HepG2 (cell line): Measurements from ENCODE around the gene TUBB4B. TPM values are rescaled to one million over a fixed set of nuclear protein-coding genes. Genes with fewer than 3 reads are reported as not detected.

ENCODE experiments used
- CBX2 ChIP-seq, 2 experiments: fragments of 200-600 bp in 1 of 2; sonication (generic); formaldehyde crosslinking in 1 of 2; IDR thresholded peaks; 2 replicates each; pipeline versions ENCODE4 v1.7.0 to v1.8.1; 2018 to 2022; ENCODE audit warnings: low read depth in 2 of 2, low read length in 1 of 2, mild to moderate bottlenecking in 1 of 2, missing genetic modification reagents in 1 of 2
- CENPX ChIP-seq: sonication (generic); formaldehyde crosslinking; IDR thresholded peaks from 2 replicates; pipeline ENCODE4 v1.9.0; 2021; ENCODE audit warnings: mild to moderate bottlenecking, missing genetic modification reagents, moderate library complexity
- ETS1 ChIP-seq: sonication (generic); formaldehyde crosslinking; IDR thresholded peaks from 2 replicates; pipeline ENCODE4 v1.4.0; 2020; ENCODE audit warnings: missing genetic modification reagents
- GABPB1 ChIP-seq: IDR thresholded peaks from 2 replicates; pipeline ENCODE4 v1.6.1; 2016; ENCODE audit warnings: mild to moderate bottlenecking, missing genetic modification reagents, moderate library complexity, missing compliant biosample characterization
- HDAC1 ChIP-seq: sonication (generic); formaldehyde crosslinking; IDR thresholded peaks from 2 replicates; pipeline ENCODE4 v1.5.1; 2020; ENCODE audit warnings: mild to moderate bottlenecking, missing genetic modification reagents
- HMGXB3 ChIP-seq: sonication (generic); formaldehyde crosslinking; IDR thresholded peaks from 2 replicates; pipeline ENCODE4 v1.4.0; 2020; ENCODE audit warnings: missing genetic modification reagents, borderline replicate concordance
- HNF1B ChIP-seq: sonication (generic); formaldehyde crosslinking; IDR thresholded peaks from 2 replicates; pipeline ENCODE4 v1.5.1; 2020; ENCODE audit warnings: mild to moderate bottlenecking, moderate library complexity, missing genetic modification reagents
- HNF4A ChIP-seq: sonication (generic); formaldehyde crosslinking; IDR thresholded peaks from 2 replicates; pipeline ENCODE4 v1.4.0; 2020; ENCODE audit warnings: missing genetic modification reagents
- KDM5A ChIP-seq: fragments of 200-600 bp; sonication (generic); IDR thresholded peaks from 2 replicates; pipeline ENCODE4 v1.7.0; 2018; ENCODE audit warnings: antibody characterized with exemption, mild to moderate bottlenecking, low read length, borderline replicate concordance
- KLF9 ChIP-seq: IDR thresholded peaks from 2 replicates; pipeline ENCODE4 v1.6.1; 2016; ENCODE audit warnings: low read depth
- NCOR1 ChIP-seq: fragments of 200-600 bp; sonication (generic); IDR thresholded peaks from 2 replicates; pipeline ENCODE4 v1.7.0; 2017; ENCODE audit warnings: antibody characterized with exemption, low read length, borderline replicate concordance
- PRPF4 ChIP-seq: fragments of 200-400 bp; formaldehyde crosslinking; IDR thresholded peaks from 2 replicates; pipeline ENCODE4 v1.6.1; 2016; ENCODE audit warnings: low read length, low read depth; ENCODE audit not compliant: poor library complexity, severe bottlenecking
- SRY ChIP-seq: sonication (generic); formaldehyde crosslinking; IDR thresholded peaks from 2 replicates; pipeline ENCODE4 v1.8.0; 2022; ENCODE audit warnings: mild to moderate bottlenecking, missing genetic modification reagents
- THAP11 ChIP-seq: IDR thresholded peaks from 2 replicates; pipeline ENCODE4 v1.6.1; 2016; ENCODE audit warnings: missing biosample characterization, missing genetic modification reagents
- ZNF30 ChIP-seq: sonication (generic); formaldehyde crosslinking; IDR thresholded peaks from 2 replicates; pipeline ENCODE4 v1.5.0; 2020; ENCODE audit warnings: mild to moderate bottlenecking, missing genetic modification reagents
- ZNF383 ChIP-seq: sonication (generic); formaldehyde crosslinking; IDR thresholded peaks from 2 replicates; pipeline ENCODE4 v1.4.0; 2020; ENCODE audit warnings: missing genetic modification reagents, mild to moderate bottlenecking, borderline replicate concordance
- ZNF543 ChIP-seq: sonication (generic); formaldehyde crosslinking; IDR thresholded peaks from 2 replicates; pipeline ENCODE4 v1.4.0; 2020; ENCODE audit warnings: mild to moderate bottlenecking, missing genetic modification reagents
- ZNF547 ChIP-seq: sonication (generic); formaldehyde crosslinking; IDR thresholded peaks from 2 replicates; pipeline ENCODE4 v1.5.1; 2020; ENCODE audit warnings: mild to moderate bottlenecking, missing genetic modification reagents
- ZNF564 ChIP-seq: sonication (generic); formaldehyde crosslinking; IDR thresholded peaks from 2 replicates; pipeline ENCODE4 v1.8.1; 2023; ENCODE audit warnings: mild to moderate bottlenecking, missing genetic modification reagents
- ZNF597 ChIP-seq: sonication (generic); formaldehyde crosslinking; IDR thresholded peaks from 2 replicates; pipeline ENCODE4 v1.5.0; 2020; ENCODE audit warnings: missing genetic modification reagents
- ZNF776 ChIP-seq: sonication (generic); formaldehyde crosslinking; IDR thresholded peaks from 2 replicates; pipeline ENCODE4 v1.4.0; 2020; ENCODE audit warnings: mild to moderate bottlenecking, missing genetic modification reagents
- polyA plus RNA-seq, 8 experiments: library from polyadenylated mRNA; depleted of rRNA in 3 of 8; stranded (reverse) in 7 of 8; unstranded in 1 of 8; fragments of >200 nt; fragmentation: Illumina TruSeq in 4 of 8; extraction: Trizol in 4 of 8; gene quantifications; 2 replicates each; pipeline versions ENCODE4 v1.2.1 to v1.2.3, GENCODE V29; 2011 to 2016; ENCODE audit warnings: low read depth in 4 of 8, missing spikeins in 1 of 8, mixed read lengths in 1 of 8; ENCODE audit not compliant: insufficient read depth in 1 of 8
- total RNA-seq, 5 experiments: library from RNA; depleted of rRNA; stranded (reverse); fragments of >200 nt; fragmentation: Illumina TruSeq; extraction: Trizol; gene quantifications; 2 replicates each; pipeline ENCODE4 v1.2.3, GENCODE V29; 2016; ENCODE audit warnings: low read depth in 1 of 5

The TUBB4B gene
- total and polyA plus RNA-seq, 2 of the 13 experiments (the other 11 are each of a cell fraction or from before 2014, with no cell fraction given): 182 to 412 TPM

GRCh38 chr9:137254624-137255447 lies 13.7 kb downstream of the TUBB4B start, which contains the start of gene NELFB (continued):
- no peak for TF ChIP-seq ZNF383
- TF ChIP-seq ZNF597: 0 out of 2 replicates have a peak, but pooled peaks have one; percentile 14
- no peak for TF ChIP-seq ZNF564 (CRISPR knock-in tag)
- TF ChIP-seq PRPF4: no peak
- no peak for TF ChIP-seq NCOR1
- TF ChIP-seq HMGXB3 (CRISPR knock-in tag): 0 out of 2 replicates have a peak, but pooled peaks have one; percentile 18
- TF ChIP-seq ZNF543 (CRISPR knock-in tag): no peak
- TF ChIP-seq KDM5A: no peak
- no peak for TF ChIP-seq CBX2 (IDR thresholded peaks at IDR 0.05; ENCODE audit: low read depth, low read length)
- no peak for TF ChIP-seq CBX2 (CRISPR knock-in tag; IDR thresholded peaks at IDR 0.05; ENCODE audit: low read depth)
- TF ChIP-seq SRY (CRISPR knock-in tag): peak; percentile 80
- no peak; the same call in none of the 2 replicates for TF ChIP-seq HDAC1 (CRISPR knock-in tag)
- TF ChIP-seq THAP11: peak; percentile 88
- no peak for TF ChIP-seq CENPX
- TF ChIP-seq HNF1B: no peak
- peak; percentile 69; the same call in 1 of the 2 replicates for TF ChIP-seq ZNF776
- no peak for TF ChIP-seq ETS1
- TF ChIP-seq ZNF30: 0 out of 2 replicates have a peak, but pooled peaks have one; percentile 6
- peak; percentile 35; the same call in 1 of the 2 replicates for TF ChIP-seq HNF4A (CRISPR knock-in tag)
- TF ChIP-seq ZNF547 (CRISPR knock-in tag): no peak; the same call in 1 of the 2 replicates
- TF ChIP-seq GABPB1: peak; percentile 89
- no peak for TF ChIP-seq KLF9 (CRISPR knock-in tag)
